ENCODE results near the gene RUFY4.
A peak's percentile ranks its signal among the peaks of the same experiment; 100 is the strongest.

RUFY4 gene

DNA sequence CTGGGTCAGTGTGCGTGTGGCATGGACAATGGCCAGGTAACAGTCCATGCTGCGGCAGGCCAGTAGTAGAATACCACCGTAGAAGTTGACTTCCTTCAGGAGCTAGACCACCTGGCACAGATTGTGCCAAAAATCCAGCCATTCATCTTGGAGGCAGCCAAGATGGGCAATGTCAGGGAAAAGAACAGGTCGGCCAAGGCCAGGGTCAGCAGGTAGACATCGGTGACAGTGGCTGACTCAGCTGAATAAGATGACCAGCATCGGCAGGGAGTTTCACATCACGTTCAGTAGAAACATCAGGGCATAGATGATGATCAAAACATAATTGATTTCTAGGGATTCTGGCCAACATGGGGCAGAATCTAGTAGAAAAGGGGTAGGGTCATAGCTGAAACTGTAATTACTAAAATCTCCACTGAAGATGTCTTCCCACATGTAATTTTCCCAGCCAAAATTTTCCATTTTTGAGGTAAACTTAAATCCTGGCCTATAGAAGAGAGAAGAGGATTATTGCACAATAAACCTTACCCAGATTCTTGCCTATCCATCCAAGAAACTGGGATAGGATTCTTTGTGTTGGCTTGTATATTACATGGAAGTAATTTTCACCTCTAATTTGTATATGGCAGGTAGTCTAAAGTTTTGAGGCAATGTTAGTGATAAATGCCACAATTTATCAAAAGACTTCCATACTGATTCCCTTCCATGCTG lies 7.9 kb upstream of the RUFY4 start:
- no peak for DNase-seq (ENCODE audit: low read depth in 2 of 2)

DNA sequence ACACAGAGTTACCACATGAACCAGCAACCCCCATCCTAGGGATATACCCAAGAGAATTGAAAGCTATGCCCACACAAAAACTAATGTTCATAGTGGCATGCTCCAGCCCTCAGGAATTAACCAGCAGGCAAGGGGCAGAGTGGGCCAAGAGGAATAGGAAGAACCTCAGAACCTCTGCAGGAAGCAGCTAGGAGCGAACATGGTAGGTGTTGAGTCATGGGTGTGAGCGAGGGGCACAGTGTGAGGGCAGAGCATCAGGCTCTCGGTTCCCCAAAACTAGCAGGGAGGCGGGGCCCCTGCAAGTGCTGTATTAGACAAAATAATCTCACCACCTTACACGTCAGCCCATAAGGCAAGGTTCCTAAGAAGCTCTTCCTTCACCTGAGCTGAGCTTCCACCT lies 5.6 kb upstream of the RUFY4 start:
- no peak for DNase-seq (ENCODE audit: low read depth in 2 of 2)

DNA sequence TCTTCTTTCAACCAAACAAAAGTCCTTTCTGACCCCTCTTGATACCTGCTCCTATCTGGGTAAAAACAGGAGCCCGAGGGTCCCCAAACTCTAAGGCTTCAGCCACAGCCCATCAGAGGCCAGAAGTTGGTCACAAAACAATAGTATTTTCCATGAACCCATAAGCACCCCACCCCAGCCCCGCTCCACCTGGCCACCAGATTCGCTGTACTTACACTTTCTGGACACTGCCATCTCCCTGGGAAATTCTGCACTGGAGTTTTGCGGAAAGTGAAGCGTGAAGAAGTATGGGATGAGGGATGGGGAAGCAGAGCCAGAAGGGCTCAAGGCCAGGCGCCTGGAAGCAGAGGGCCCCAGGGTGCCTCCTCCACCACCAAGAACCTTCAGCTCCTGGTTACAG lies 5.2 kb upstream of the RUFY4 start:
- DNase-seq (ENCODE audit: low read depth in 2 of 2): no peak

DNA sequence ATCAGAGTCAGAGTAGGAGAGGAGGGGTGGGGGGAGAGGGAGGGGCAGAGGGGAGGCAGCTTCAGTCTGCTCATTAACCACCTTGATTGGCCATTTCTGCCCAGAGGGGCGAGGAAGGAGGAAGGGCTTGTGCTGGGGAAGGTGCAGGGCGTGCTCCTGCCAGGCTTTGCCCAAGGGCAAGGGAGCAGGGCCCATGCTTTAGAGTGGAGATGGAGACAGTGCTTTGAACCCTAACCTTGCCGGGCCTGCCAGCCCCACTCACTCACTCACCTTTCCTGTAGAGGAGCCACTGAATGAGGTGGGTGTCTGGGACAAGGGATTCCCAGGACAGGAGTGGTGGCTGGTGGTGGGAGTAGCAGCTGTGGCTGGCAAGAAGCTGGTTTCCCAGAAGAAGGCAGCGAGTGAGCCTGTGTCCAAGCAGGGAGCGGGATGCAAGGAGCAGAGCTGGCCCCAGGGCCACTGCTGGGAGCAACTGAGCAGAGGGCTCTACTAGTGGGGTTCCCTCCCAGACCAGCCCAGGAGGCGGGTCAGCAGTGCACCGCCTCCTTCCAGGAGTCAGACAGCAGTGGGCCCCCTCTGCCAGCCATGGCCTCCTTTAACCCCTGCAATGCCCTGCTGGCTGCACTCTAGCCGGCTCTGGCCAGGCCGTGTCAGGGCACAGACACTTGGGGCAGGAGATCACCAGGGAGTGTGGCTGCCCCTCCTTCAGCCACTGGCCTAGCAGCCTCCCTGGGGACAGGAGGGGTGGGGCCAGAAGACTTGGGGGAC lies 3.6 kb upstream of the RUFY4 start:
- no peak for DNase-seq (ENCODE audit: low read depth in 2 of 2)

DNA sequence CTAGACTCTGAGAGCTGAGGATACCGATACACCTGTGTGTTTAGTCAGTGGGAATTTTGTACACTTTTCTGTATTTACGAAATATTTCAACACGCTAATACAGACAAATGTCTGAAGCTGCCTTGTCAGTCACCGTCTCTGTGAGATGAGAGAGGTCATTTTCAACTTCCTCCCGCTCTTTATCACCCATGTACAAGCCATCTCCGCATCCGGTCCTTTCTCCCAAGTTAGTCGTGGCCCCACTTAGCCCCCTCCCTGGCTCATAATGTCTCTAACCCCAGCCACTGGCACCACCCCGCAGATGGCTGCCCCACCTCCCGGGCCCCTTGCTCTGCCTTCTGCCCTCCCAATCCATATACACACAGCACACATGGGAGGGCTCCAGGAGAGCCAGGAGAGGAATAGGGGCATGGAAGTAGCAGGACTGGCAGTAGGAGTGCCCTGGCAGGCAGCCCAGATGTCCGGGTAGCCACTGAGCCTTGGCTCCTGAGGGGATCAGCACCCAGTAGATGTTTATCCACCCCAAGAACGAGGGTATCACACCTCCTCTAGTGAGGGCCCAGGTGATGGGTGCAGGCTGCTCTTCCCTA lies 2.0 kb upstream of the RUFY4 start:
- no peak for DNase-seq (ENCODE audit: low read depth in 2 of 2)

DNA sequence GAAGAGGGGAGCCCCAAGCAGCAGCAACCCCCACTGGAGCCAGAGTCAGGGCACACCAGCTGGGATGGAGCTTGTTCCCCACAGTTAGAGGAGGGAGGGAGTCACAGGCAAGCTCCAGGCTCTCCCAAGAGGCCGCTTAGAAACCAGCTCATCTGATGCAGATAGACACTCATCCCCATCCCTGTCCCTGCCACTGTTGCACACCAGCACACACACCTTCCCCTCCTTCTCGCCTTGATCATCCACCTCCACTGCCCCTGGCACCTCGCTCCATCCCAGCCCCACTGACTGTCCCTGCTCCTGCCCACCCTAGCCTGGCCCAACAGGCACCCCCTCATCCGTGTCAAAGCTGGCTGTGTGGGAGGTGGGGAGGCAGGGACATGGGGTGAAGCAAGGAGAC lies 1.5 kb upstream of the RUFY4 start:
- DNase-seq (ENCODE audit: low read depth in 2 of 2): no peak

DNA sequence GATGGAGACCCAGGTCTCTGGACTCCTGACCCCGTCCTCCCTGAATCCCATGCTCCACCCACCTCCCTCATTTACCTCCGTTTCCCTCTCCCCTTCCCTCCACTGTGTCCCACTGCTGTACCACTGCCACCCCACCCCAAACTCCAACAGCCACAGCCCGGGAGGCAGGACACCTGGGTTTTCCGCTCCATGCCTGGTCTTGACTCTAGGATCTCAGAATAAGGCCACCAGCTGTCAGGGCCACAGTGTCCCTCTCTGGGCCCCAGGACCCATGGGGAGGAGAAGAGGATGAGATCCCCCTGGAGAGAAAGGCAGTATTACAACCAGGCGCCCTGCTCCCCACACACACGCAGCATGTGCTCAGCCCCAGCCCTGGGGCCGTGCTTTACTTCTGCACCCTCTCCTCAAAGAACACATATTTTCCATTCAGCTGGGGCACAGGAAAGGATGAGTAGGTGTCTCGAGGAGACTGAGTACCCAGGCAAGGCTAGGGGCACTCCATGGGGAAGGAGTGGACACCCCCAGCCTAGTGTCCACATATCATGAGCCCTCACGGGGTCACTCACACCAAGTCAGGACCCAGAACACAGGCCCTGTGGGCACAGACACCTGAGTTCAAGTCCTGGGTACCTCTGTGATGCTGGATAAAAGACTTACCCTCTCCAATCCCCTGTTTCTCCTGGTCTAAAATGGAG lies 700 bp downstream of the RUFY4 start:
- DNase-seq (ENCODE audit: low read depth in 2 of 2): no peak

DNA sequence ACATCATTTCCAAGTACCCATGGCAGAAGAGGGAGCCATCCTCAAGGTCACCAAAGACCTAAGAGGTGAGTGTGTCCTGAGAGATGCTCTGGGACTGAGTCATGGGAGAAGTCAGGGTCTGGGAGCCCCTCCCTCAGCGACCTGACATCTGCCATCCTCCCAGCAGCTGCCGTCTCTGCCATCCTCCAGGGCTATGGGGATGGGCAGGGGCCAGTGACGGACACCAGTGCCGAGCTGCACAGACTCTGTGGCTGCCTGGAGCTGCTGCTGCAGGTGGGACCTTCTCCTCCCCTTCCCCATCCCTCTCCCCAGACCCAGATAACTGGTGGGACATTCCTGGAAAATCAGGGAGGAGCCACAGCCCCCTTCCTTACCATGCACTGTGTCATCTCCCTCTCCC lies 1.5 kb downstream of the RUFY4 start:
- DNase-seq (ENCODE audit: low read depth in 2 of 2): no peak

DNA sequence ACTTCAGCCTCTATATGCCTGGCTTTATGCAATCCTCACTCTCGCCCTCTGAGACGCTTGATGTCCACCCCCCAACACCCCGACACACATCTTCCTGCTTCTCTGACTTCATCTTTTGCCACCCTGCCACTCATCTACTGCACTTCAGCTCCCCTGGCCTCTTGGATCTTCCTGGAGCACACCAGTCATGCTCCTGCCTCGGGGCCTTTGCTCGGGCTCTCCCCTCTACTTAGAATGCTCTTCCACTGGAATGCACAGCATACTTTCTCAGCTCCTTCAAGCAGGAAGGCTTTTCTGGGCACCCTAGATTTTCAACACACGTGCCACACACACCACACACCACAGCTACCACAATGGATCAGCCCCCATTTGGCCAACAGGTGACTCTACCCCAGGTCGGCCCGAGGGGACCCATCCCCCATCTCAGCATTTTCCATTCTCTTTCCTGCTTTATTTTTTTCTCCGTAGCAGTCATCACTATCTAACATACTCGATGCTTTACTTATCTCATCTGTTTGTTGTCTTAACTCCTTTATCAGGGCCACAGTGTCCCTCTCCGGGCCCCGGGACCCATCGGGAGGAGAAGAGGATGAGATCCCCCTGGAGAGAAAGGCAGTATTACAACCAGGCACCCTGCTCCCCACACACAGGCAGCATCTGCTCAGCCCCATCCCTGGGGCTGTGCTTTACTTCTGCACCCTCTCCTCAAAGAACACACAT lies 2.3 kb downstream of the RUFY4 start:
- DNase-seq (ENCODE audit: low read depth in 2 of 2): no peak

DNA sequence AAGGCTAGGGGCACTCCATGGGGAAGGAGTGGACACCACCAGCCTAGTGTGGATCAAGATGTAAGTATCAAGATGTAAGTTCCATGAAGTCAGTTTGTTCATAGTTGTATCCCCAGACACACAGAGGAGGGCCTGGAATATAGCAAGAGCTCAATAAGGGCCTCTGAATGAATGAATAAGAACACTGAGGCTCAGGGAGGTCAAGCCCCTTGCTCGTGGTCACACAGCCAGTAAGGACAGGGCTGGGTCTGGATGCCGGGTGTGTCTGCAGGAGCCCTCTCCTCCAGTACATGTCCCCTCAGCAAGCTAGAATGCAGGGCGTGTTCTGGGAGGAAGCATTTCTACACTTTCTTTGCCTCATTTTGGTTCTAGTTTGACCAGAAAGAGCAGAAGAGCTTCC lies 2.9 kb downstream of the RUFY4 start:
- no peak for DNase-seq (ENCODE audit: low read depth in 2 of 2)

DNA sequence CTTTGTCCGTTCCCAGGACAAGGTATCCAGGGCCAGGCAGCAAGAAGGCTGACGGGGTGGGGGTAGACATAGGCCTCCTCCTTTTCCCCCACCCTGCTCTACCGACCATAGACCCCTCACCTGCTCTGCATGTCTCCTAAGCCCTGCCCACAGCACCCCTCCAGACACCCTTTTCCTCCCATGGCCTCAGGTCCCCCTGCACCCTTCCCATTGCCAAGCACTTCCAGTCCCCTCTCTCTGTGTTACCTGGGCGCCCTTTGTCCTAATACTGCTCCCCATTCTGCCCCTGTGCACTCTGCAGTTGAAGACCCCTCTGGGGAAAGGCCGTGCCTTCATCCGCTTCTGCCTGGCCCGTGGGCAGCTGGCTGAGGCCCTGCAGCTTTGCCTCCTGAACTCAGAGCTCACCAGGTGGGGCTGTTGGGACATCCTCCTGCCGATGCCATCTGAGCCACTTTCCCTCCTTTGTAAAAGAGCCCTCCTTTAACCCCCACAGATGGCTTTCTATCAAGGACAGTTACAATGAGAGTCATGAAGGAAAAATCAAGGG lies 3.5 kb downstream of the RUFY4 start:
- no peak for DNase-seq (ENCODE audit: low read depth in 2 of 2)

DNA sequence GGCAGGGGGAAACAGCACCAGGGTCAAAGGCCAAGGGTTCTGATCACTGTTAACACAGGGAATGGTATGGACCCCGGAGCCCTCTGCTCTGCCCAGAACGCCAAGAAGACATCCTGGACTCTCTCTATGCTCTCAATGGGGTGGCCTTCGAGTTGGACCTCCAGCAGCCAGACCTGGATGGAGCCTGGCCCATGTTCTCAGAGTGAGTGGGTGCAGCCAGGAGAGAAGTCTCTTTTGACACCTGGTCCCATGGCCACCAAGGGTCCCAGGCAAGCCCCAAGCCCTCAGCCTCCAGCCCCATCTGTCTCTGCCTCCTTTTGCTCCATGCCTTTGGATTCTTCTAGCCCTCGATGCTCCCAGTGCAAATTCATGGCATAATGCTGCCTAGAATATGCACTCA lies 4.1 kb downstream of the RUFY4 start:
- DNase-seq (ENCODE audit: low read depth in 2 of 2): no peak

DNA sequence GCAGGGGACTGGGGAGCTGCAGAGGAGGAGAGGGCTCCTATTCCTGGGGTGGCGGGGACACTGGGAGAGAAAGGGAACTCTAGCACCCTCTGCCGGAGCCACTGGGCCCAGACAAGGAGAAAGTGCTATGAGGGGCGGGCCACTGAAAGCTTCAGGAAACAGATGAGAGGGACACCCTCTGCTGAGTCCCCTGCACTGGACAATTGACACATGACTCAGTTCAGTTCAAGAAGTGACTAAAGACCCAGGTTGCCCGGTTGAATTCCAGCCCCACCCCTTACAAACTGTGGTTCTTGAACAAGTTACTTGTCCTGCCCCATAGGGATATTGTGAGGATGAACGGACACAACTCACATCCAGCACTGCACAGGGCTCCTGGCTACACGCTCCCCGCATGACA lies 5.0 kb downstream of the RUFY4 start:
- DNase-seq (ENCODE audit: low read depth in 2 of 2): peak; percentile 11 to 24

DNA sequence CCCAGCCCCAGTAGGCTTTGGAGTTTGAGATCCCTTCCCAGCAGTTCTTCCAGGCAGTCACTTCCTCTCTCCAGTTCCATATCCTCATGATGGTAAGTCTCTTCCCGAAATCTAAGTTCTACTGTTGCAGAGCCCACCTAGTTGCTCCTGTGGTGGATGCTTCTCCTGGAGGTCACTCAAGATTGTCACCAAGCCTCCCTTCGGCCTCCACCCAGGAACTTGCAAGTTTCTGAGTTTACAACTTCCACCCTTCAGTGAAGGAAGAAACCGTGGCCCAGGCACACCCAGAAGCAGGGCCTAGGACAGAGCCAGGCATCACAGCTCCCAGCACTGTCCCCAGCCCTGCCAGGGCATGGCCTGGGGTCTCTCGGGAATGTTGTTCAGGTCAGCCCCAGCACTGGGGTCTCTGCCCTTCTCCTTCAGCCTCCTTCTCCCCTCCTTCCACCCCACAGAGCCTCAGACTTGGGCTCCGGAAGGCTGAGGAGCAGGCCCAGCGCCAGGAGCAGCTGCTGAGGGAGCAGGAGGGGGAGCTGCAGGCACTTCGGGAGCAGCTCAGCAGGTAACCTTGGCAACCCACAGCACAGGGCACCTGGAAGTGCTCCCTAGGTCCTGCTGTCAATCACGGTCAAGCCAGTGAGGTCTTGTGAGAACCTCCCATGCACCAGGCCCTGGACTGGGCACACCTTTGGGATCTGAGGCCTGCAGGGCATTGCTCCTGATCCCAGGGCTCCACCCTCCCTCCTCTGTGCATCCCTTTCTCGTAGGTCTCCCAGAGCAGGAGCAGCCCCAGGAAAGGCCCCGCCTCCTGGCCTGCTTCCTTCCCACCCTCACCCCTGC lies 7.1 kb downstream of the RUFY4 start:
- no peak for DNase-seq (ENCODE audit: low read depth in 2 of 2)

DNA sequence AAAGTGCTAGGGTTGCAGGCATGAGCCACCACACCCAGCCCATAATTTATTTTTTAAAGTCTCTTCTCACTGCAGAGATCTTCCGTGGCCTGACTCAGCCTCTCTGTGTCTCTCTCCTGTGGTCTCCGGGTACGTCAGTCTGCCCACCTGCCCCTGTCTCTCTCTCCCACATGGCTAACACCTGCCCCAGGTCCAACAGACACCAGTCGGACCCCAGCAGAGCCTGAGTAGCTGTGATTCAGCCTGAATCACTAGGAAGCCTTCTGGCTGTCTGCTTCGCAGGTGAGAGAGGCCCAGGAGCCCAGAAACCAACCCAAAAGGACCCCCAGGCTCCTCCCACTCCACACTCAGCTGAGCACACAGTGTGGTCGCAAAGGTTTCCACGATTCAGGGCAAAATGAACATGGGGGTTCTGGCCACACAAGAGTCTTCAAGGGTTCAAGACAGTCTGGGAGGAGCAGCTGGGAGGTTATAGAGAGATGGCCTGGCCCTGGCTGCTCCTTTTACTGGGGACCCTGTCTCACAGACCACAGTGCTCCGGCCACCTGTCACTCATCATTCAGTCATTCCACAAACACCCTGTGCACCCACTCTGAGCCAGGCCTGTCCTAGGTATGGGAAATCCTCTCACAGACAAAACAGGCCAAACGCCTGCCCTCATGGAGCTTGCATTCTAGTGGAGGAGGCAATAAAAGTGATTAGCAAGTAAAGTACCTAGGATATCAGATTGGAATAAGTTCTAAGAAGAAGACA lies 8.6 kb downstream of the RUFY4 start:
- no peak for DNase-seq (ENCODE audit: low read depth in 2 of 2)

DNA sequence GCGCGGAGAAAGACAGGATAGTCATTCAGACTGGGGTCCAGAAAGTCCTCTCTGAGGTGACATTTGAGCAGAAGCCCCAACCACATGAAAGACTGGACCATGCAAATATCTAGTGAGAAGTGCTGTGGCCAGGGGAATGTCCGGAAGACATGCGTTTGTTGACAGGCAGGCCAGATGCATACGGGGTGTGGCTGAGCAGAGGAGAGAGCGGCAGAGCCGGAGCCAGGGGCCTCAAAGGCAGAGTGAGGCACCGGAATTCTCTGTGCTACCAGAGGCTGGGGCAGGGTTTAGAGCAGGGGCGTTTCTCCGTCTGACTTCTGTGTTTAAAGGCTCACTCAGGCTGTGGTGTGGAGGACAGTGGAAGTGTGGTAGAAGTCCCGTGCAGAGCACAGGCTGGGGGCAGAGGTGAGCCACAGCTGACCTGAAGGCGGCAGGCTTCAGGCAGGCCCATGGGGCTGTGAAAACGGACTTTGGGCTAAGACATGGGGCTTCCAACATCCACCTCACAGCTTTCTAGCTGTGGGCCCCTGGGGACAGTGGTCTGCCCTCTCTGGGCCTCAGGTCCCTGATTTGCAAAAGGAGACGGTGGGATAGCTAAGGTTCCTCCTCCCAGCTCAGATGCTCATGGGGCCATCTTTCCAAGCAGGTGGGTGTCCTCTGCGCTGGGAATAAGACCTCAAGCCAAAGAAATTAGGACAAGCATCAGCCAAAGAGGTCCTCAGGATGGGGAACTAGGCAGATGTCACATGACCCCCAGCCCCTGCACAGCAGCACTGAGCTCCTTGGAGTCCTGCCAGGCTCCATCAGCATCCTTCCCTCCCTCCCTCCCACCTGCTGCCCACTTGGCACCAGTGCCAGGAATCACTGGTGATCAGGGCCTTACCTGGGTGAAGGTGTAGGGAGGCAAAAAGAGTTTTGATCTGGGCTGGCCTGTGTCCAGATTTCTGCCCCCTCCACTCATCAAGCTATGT lies 11.2 kb downstream of the RUFY4 start:
- DNase-seq (ENCODE audit: low read depth in 2 of 2): no peak

DNA sequence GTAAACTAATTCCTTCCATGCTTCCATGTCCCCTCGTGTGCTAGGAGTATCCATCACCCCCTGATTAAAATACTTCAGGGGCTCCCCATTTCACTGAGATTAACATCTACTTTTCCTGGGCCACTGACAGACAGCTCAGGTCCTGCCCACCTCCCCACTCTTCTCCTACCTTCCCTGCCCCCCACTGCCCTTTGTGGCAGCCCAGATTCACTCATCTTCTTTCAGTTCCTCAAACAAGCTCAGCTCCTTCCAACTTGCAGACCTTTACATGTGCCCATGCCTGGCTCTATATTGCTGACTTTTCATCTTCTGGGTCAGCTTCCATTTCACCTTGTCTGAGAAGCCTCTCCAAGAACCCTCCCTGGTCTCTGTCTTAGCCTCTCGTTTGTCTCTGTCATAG lies 12.0 kb downstream of the RUFY4 start:
- no peak for DNase-seq (ENCODE audit: low read depth in 2 of 2)

DNA sequence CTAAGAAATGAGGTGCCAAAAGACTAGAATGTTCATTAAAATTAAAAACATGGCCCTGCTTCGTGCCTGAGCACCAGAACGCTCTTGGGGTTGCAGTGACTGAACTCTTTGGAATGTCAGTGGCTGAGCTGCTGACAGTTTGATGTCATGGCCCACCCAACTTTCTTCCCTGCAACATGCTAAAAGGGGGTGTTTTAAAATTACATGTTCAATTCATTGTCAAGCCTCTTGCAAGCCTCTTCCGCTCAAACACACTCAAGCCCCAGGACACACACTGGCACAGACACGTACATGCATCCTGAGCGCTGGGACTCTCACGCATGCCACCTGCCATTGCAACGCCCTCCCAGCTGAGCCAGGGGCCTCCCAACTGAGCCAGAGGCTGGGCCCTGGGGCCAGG lies 12.6 kb downstream of the RUFY4 start:
- no peak for DNase-seq (ENCODE audit: low read depth in 2 of 2)
